ENCODE data around the gene LSR.

- TF ChIP-seq, protein P1, sequence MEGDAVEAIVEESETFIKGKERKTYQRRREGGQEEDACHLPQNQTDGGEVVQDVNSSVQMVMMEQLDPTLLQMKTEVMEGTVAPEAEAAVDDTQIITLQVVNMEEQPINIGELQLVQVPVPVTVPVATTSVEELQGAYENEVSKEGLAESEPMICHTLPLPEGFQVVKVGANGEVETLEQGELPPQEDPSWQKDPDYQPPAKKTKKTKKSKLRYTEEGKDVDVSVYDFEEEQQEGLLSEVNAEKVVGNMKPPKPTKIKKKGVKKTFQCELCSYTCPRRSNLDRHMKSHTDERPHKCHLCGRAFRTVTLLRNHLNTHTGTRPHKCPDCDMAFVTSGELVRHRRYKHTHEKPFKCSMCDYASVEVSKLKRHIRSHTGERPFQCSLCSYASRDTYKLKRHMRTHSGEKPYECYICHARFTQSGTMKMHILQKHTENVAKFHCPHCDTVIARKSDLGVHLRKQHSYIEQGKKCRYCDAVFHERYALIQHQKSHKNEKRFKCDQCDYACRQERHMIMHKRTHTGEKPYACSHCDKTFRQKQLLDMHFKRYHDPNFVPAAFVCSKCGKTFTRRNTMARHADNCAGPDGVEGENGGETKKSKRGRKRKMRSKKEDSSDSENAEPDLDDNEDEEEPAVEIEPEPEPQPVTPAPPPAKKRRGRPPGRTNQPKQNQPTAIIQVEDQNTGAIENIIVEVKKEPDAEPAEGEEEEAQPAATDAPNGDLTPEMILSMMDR (optimal IDR thresholded peaks at IDR 0.05 in 1 of 3, IDR thresholded peaks at IDR 0.05 in 1 of 3, conservative IDR thresholded peaks at IDR 0.05 in 1 of 3; ENCODE audit: extremely low read depth in 1 of 3, insufficient read depth in 2 of 3, low read length in 3 of 3) = no peak
- no peak for TF ChIP-seq EZH2 (IDR thresholded peaks at IDR 0.05; ENCODE audit: low read length)
These were observed 20.0 kb downstream of the LSR start, which contains the start of gene USF2 for GRCh38 chr19:35268536-35269437.
